GM12891 (cell line): ENCODE results near the gene CD300C.

Experiments
- POLR2A ChIP-seq: IDR thresholded peaks from 2 replicates; pipeline ENCODE4 v1.6.1; 2011; ENCODE audit warnings: low read depth, low read length, control low read depth
- POLR2AphosphoS5 ChIP-seq: IDR thresholded peaks from 2 replicates; pipeline ENCODE4 v1.6.1; 2011; ENCODE audit warnings: low read depth, low read length, control low read depth

GRCh38 chr17:74550602-74551001 is 4.7 kb upstream of the CD300C start:
- TF ChIP-seq POLR2A (no peak), POLR2AphosphoS5 (no peak)
